Stimulated activated CD4-positive, alpha-beta T cell treated with anti-CD3 and anti-CD28 coated beads, TNF-alpha, amount 100 ng/mL, for 24 hours (primary cell): ENCODE measurements around the gene C1orf232.
A peak's percentile ranks its signal among the peaks of the same experiment; 100 is the strongest.

Experiments
- DNase-seq, 3 experiments: peaks; one replicate each; pipeline ENCODE4 v3.0.0-alpha.2; 2020; ENCODE audit warnings: low read depth in 3 of 3

Gene C1orf232

GRCh38 chr1:26156285-26157038 lies 12.3 kb downstream of the C1orf232 start:
- no peak for DNase-seq

- DNase-seq: no peak
Measured at GRCh38 chr1:26155370-26156284, 13.1 kb downstream of the C1orf232 start.

GRCh38 chr1:26154750-26155149 lies 14.0 kb downstream of the C1orf232 start:
- DNase-seq: no peak

GRCh38 chr1:26153966-26154532 lies 14.7 kb downstream of the C1orf232 start:
- DNase-seq: no peak

GRCh38 chr1:26148887-26149286 lies 19.9 kb downstream of the C1orf232 start:
- no peak for DNase-seq

DNA sequence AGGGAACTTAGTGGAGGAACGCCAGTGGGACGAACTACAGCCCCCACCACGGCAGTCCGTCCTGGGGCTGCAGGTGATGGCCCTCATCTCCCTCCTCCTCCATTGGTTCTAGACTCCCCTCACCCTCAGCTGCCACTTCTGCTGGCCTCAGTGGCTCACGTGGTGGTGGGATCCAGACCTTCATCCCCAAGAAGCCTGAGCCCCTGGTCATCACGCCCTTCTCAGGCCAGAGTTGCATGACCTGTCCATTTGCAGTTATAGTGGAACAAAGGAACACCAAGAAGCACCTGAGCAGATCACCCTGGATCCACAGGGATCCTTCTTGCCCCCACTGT lies 22.8 kb downstream of the C1orf232 start:
- no peak for DNase-seq

DNA sequence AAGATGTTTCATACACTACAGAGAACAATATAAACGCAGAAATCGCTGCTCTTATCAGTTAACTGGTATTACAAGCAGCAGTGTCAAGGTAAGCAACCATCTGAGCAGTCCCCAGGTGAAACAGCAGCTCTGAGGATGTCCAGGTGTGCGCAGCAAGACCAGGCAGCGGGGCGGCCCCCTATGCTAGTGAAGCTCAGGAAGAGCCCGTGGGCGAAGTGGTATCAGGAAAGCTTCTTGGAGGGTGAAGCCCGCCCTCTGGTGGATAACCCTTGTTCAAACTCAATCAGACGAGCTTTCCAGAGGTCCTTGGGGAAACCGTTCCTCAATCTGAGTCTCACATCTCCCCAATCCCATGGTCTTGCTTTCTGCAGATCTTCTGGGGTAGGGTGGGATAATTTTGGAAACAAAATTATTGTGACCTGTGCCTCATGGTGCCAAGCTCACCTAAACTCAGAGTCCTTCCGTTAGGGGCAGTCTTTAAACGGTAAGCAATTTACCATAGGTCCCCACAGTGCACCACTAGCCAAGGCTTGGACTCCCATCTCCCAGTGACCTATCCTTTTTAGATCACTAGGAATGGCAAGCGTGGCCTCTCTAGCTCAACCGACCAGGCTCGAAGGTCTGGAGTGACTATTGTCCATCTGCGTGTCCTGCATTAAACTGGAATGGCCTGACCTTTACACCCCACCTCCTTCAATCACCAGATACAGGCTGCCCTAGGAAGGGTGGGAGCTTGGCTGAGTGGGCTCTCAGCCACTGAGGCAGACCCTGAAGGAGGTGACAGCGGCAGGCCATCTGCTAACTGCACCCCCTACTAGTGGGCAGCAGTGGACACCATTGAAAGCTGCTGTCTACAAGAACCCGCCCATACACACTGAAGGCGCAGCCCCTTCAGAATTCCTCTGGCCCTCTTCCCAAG lies 23.5 kb downstream of the C1orf232 start:
- DNase-seq: peak; percentile 43 to 64 (median 55)

DNA sequence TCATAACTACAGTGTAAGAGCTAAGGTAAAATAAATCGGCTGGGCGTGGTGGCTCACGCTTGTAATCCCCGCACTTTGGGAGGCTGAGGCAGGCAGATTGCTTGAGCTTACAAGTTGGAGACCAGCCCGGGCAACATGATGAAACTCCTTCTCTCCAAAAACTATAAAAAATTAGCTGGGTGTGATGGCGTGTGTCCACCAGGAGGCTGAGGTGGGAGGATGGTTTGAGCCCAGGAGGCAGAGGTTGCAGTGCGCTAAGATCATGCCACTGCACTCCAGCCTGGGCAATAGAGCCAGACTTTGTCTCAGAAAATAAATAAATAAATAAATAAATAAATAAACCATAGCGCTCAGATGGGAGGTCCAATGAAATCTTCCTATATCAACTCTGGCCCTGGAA lies 26.6 kb downstream of the C1orf232 start:
- no peak for DNase-seq

DNA sequence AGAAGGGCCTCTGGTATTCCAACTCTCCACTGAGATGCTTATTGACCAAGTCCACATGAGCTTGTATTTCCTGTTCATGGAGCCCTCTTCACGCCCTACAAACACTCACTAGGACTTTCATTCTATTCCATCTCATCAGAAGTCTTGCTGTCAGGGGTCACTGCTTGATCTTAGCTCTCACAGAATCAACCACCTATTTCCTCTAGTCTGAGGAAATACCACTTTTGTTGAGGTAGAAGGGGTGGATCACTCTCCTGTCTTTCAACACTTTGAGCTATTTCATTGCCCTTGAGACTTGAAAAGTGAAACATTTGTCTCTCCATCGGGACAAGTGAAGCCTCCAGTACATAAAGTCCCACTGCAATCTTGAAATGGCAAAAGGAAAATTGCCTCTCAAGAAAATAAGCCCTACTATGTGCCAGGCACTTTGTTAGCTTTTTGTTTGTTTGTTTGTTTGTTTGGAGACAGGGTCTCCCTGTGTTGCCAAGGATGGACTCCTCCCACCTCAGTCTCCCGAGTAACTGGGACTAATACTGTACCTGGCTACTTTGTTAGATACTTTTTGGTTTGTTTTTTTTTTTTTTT lies 29.7 kb downstream of the C1orf232 start:
- no peak for DNase-seq

- no peak for DNase-seq
Measured at GRCh38 chr1:26134466-26134865, 34.3 kb downstream of the C1orf232 start.

DNA sequence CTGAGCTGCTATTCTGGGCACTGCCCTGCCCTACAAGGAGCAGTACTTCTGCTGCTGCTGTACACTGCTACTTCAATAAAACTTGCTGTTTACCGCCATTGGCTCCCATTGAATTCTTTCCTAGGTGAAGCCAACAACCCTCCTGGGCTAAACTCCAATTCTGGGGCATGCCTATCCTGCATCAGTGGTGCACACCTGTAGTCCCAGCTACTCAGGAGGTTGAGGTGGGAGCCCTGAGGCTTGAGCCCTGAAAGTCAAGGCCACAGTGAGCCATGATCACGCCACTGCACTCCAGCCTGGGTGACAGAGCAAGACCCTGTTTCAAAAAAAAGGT lies 36.0 kb downstream of the C1orf232 start:
- no peak for DNase-seq

DNA sequence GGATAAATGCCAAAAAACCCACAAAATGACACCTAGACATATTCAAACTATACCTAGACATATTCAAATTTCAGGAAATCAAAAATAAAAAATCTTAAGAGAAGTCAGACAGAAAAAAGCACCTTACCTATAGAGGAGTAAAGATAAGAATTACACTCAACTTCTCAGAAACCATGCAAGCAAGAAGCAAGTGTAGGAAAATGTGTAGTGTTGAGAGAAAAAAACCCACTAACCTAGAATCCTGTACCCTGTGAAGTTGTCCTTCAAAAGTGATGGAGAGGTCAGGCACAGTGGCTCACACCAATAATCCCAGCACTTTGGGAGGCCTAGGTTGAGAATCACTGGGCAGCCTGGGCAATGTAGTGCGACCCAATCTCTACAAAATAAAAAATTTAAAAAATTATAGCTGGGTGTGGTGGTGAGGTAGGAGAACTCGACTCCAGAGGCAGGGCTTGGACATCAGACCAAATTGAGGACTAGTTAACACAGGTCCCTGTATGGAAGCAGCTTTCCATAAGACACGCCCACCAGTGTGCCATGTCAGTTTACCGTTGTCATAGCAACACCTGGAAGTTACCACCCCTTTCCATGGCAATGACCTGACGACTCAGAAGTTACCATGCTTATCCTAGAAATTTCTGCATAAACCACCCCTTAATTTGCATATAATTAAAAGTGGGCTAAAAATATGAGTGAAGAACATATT lies 36.5 kb downstream of the C1orf232 start:
- no peak for DNase-seq

DNA sequence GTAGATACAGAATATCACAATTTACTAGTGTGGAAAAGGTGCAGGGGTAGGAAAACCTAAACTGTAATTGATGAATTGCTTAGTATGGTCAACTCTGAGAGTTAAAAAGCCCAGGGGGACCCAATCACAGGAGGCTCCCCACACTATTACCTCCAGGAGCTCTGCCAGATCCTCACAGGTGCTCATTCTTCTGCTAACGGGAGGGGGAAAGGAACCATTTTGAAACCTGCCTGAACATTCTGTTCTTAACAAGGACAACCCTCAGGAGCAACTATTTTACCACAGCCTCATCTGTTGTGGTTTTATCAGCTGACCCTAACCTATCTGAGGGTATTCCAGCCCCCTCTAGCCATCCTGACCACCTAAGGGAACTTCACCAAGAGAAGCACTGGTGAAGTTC lies 38.1 kb downstream of the C1orf232 start:
- DNase-seq: no peak

GRCh38 chr1:26129778-26130177 lies 39.0 kb downstream of the C1orf232 start:
- DNase-seq: no peak

GRCh38 chr1:26127235-26128163 lies 41.3 kb downstream of the C1orf232 start:
- no peak for DNase-seq

DNA sequence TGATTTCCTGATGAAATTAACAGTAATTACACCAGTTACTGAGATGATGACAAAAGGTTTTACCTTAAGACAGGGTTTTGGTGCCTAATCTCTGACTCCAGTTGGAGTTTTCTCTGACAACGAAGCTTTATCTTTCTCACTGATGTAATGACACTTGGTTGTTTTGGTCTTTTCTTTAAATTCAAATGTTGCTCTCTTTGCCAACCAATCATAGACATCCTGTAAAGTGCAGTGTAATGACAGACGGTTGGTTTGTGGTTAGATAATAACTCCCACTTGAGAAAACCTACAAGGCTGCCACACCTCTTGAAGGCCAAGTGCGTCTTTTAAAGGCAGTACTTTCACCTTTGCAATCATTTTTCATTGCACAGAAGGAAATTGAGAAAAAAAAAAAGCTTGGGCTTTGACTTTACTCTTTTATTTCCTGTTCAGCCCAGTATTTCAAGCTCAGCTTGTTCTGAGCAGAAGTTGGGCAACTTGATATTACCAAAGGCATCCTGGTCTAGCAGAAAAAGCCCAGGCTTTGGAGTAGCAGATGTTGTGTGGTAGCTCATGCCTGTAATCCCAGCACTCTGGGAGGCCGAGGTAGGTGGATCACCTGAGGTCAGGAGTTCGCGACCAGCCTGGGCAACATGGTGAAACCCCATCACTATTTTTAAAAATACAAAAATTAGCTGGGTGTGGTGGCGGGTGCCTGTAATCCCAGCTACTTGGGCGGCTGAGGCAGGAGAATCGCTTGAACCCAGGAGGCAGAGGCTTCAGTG lies 42.3 kb downstream of the C1orf232 start:
- DNase-seq: peak in 1 of 3 experiments; percentile 22

- no peak for DNase-seq
Measured at GRCh38 chr1:26125946-26126320, 42.8 kb downstream of the C1orf232 start.

DNA sequence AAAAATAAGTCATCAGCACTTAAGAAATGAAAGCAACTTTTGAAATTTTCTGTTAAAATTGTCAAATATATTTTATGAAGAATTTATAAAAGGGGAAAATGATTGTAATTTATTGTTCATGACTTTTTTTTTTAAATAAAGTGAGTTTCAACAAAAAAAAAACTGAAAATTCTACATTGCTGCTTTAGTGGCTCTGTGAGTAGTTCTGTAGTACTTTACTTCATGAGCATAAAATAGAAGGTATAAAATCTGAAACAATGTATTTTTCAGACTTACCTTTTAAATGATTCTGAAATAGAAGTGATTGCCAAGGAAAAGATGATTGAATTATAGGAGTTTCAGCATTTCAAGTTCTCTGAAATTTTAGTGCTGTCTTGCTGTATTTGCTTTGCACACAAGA lies 43.4 kb downstream of the C1orf232 start:
- DNase-seq: no peak
